22Rv1 (cell line): ENCODE results near the gene MAP3K6.

Experiments
- H3K27ac ChIP-seq: fragments of 450-650 bp; 2 replicates; pipeline ENCODE4 v1.5.1; 2017
- CTCF ChIP-seq: fragments of 450-650 bp; IDR thresholded peaks from 2 replicates; pipeline ENCODE4 v1.5.1; 2017; ENCODE audit warnings: mild to moderate bottlenecking
- ZFX ChIP-seq: fragments of 450-650 bp; IDR thresholded peaks from 2 replicates; pipeline ENCODE4 v1.6.1; 2017; ENCODE audit warnings: antibody characterized with exemption, borderline replicate concordance

MAP3K6 gene

GRCh38 chr1:27368869-27369582 lies 2.3 kb upstream of the MAP3K6 start:
- no peak overlapping the region for H3K27ac ChIP-seq
- TF ChIP-seq CTCF (no peak), ZFX (no peak)

GRCh38 chr1:27367160-27367650 lies 444 bp upstream of the MAP3K6 start:
- H3K27ac ChIP-seq: peak overlapping the region; percentile 97
- TF ChIP-seq ZFX: no peak
- no peak for TF ChIP-seq CTCF

- no peak for TF ChIP-seq ZFX
- TF ChIP-seq CTCF: no peak
- H3K27ac ChIP-seq: peak overlapping the region; percentile 97
Measured at GRCh38 chr1:27366113-27366410, 699 bp downstream of the MAP3K6 start.

- peak overlapping the region; percentile 97 for H3K27ac ChIP-seq
Measured at GRCh38 chr1:27365372-27366112, 1.2 kb downstream of the MAP3K6 start.

GRCh38 chr1:27364696-27365371 lies 1.9 kb downstream of the MAP3K6 start:
- H3K27ac ChIP-seq: peak overlapping the region; percentile 97
- TF ChIP-seq CTCF (no peak), ZFX (no peak)

More at GRCh38 chr1:27365372-27366112, 1.2 kb downstream of the MAP3K6 start:
- TF ChIP-seq CTCF (no peak), ZFX (no peak)

- TF ChIP-seq CTCF (no peak), ZFX (no peak)
- H3K27ac ChIP-seq: no peak overlapping the region
Measured at GRCh38 chr1:27363766-27364695, 2.7 kb downstream of the MAP3K6 start.
